Stimulated activated CD8-positive, alpha-beta memory T cell treated with anti-CD3 and anti-CD28 coated beads, Interleukin-15, amount 100 ng/mL, for 24 hours (primary cell): ENCODE data around the gene CEP104.

Source experiments
- DNase-seq: peaks from one replicate; pipeline ENCODE4 v3.0.0-alpha.2; 2020; ENCODE audit warnings: low read depth

Gene CEP104

DNA sequence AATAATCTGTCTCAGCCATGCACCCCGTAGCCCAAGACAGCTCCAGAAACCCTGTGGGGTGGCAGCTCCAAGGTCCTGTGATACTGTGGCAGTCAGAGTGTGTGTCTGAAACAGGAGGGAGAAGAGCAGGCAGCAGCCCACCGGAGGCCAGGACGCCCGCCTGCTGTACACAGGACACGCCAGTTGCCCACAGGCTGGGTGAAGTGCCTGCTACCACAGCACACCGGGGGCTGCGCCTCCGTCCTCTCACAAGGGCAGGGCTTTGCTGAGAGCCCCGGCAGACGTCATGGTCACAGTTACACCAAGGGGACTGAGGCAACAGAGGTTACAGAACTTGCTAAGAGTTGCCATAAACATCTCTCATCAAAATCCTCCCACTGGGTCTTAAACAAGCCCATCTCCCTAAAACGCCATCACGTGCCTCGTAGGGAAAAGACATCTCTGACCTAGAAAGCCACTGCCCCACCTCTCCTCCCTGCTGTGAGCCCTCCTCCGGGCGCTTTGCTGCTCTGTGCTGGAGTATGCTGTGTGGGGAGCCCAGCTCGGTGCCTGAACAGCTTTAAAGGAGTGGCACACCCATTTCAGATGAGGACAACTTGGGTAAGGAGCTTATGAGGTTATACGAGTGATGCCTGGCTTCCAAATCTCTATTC lies 37.7 kb upstream of the CEP104 start:
- DNase-seq: no peak

DNA sequence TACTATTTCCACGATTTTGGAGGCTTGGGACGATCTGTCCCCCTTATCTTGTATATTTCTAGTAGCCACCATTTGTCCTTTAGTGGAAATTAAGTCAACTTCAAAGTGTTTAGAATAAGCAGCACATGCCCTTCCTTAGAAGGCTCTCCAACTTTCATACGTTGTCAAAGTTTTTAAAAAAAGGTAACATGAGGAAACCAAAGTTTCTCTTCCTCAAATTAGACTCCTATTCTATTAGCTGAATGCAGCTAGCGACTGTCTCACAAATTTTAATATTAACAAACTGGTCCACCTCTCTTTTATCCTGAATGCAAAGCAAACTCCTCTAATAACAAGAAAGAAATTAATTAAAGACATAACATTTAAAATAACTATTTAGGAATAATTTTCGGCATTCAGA lies 36.2 kb upstream of the CEP104 start:
- no peak for DNase-seq

DNA sequence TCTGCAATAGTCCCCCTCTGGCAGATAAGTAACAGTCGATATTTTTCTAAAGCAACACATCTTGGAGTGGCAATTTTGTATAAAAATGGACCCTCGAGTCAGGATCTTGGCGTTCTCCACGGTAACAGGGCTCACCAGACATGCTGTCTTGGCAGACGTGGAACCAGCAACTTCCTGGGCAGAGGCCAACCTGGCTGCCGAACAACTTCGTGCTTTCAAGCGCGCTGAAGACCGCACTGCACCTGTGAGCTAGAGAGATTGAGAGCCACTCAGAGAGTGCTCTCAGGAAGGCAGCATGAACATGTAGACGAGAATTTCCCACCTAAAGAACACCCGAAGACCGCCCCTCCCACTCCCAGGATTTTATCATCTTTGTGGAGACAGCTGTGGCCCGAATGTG lies 35.7 kb upstream of the CEP104 start:
- DNase-seq: no peak

DNA sequence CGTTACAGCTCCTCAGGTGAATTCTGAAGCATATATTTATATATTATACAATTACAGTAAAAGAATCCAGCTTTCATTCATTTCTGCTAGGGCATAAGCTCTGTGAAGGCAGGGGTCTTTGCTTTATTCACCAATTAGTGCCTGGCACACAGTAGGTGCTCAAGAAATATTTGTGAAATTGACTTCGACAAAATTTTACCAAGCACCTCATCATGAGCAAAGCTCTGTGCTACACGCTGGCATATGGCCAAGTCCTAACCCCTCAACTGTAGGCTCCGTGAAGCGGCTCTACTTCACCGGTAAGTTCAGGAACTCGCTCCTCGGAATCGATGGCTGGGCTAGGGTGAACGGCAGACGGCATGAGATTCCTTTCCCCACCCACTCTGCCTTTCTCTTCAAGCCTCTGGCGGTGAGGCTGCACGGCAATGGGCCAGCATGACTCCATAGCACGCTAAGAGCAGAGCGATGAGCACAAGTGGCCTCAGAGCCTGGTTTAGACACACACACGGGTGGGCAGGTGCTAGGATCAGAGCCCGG lies 34.4 kb upstream of the CEP104 start:
- no peak for DNase-seq

DNA sequence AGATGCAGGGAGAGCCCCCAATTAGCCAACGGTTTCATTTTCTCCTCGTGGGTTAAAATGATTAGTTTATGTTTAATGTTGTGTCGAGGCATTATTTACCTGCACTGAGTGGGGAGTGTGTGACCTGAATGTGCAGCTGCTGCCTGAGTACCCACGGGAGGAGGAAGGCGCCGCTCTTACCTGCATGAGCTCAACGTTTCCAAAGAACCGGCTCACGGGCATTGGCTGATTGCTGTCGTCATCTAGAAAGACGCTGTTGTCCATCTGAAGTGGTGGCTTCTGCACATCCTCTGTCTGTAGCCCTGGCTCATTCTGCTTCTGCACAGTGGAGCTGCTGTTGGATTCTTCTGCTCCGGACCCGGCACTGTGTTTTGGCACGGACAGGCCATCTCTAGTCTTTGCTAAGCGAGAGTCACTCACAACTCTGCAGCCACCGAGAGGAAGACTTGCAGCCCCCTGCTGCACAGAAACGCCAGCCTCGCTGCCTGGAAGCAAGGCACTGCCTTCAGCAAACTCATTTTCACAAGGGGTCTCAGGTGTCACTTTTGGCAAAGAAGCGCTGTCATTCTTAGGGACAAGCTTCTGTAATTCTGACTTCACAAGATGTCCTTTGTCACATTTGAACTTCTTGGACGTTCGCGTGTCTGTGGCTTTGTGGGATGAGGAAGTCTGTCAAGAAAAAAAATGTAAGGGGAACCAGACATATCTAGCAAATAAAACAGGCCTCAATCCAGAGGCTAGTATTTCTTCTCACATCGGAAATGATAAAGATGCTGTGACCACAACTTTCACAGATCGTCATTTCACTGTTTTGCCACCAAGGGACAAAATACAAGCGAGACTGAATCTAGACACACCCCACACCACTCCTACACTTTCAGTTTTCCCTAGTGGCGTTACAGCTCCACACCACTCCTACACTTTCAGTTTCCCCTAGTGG lies 33.6 kb upstream of the CEP104 start:
- no peak for DNase-seq

DNA sequence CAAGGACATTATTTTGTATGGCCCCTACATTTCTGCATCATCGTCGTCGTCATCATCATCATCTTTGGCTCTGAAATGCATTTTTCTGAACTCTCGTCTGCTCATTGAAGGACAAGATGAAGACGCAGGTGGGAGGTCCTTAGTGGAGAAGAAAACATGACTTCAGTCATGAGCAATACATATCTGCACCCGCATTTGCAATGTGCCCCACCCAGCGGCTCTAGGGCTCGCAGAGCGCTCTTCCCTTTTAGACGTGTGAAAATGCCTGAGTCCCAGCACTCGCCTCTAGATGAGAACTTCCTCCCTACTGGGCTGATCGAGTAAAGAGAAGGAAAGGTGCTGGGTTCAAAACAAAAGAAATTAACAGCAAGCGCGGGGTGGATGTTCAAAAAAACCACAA lies 32.9 kb upstream of the CEP104 start:
- DNase-seq: no peak

DNA sequence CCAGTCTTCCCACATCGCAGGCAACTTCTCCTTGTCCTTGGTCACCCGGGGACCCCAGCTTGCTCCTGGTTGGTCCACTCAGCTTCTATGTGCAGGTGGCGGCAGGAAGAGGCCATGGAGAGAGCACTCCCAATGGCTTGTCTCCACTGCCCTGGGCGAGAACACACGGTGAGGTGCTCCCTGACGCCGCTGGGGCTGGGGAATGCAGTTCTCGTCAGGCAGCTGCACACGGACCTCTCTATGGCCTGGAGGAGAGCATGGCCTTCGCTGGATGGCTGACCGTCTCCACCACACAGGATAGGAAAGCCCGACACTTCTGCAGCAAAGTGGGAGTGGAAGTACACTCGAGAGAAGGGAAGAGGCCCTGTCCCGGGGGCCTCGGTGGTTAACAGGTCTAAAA lies 31.3 kb upstream of the CEP104 start:
- DNase-seq: no peak

DNA sequence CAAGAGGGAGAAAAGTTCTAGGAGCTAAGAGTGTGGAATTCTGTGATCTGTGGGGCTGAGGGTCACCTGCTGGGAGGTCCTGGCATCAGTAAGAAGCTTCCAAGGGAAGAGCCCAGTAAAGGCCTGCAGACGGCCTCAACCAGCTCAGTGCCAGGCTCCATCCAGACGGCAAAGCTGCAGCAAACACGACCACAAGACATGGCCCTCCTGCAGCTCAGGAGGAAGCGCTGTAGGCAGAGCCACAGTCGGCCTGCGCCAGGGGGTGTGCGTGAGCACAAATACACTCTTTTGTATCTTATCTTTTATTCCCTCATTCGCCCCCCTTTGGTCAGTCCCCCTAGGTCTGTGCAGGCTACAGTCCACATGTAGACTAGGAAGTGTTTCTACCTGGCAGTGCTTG lies 29.7 kb upstream of the CEP104 start:
- DNase-seq: no peak

DNA sequence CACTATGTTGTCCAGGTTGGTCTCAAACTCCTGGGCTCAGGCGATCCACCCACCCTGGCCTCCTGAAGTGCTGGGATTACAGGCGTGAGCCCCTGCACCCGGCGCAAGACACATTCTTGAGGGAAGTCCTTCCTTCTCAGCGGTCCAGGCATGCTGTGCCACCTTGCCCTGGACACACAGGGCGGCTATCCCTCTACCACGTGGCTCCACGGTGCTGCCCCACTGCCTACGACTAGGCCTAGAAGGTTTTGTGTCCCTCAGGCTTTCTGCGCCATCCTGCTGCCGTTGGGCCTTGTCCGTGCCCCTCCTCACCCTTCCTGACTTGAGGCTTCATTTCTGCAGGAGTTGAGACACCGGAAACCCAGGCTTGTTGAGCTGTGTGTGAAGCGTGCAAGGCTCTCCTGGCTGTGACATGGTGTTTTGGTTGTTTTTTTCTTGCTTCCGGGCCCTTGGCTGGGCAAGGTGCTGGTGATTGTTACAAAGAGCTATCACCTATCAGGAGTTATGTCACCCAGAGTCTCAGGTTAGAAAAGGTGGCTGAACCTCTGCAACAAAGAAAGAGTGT lies 29.2 kb upstream of the CEP104 start:
- no peak for DNase-seq

DNA sequence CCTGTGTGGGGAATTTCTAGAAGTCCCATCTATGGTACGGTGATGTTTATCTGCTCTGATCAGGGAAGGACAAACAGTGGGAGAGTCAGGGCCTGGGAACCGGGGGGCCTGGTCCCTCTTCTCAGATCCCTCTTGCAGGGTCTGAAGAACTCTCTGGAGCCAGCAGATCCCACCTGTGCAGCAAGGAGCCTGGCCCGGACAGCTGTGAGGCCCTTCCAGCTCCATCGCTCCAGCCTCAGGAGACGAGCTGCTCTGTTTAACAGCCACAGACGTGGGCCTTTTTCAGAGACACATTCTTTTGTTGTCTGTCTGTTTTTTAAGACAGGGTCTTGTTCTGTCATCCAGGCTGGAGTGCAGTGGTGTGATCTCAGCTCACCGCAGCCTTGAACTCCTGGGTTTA lies 28.6 kb upstream of the CEP104 start:
- DNase-seq: no peak

DNA sequence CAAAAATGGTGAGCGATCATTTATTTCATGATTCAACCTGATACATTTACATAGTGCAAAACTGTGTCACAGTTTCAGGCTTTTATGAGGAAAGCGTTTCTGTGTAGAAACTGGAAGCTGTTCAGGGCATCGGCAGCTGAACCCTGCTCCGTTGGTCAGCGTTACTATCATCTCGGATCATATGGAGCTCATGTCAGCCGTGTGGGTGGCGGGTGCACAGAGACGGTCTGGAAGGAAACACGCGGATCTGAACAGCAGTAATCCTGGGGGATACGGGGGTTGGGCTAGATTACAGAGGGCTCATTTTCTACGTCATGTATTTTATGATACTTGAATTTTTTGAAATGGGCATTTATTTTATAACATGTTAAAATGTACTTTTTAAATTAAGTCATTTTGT lies 28.0 kb upstream of the CEP104 start:
- no peak for DNase-seq

DNA sequence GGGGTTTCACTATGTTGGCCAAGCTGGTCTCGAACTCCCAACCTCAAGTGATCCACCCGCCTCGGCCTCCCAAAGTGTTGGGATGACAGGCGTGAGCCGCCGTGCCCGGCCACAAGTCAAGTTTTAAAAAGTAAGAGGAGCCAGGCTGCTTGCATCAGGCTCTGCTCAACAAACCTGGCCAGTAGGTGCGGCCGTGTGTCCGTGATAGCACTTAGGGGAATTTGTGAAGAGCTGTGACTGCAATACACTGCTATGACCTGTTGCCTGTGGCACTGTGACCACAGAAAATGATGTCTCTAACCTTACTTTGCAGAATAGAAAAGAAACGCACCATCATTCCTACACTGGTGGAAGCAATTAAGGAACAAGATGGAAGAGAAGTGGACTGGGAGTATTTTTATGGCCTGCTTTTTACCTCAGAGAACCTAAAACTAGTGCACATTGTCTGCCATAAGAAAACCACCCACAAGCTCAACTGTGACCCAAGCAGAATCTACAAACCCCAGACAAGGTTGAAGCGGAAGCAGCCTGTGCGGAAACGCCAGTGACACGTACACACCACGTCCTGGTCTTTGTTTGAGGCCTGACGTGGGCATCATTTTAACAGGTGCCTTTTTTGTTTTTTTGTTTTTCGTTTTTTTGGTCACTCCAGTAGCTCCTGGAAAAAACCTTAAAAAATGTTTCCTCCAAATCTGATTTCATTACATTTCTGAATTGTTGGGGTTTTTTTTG lies 26.3 kb upstream of the CEP104 start:
- DNase-seq: no peak

DNA sequence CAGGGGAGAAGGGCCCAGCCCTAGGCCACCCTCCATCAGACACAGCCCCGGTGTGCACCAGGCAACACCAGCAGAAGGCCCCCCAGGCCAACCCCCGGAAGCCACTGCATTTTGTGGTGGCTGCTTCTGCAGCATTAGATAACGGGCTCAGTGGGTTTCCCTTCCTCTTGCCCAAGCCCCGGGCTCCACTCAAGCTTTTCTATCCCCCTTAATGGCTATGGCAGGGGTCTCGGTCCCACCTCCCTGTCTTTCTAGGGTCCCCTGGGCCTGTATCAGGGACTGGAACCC lies 24.1 kb upstream of the CEP104 start:
- no peak for DNase-seq

DNA sequence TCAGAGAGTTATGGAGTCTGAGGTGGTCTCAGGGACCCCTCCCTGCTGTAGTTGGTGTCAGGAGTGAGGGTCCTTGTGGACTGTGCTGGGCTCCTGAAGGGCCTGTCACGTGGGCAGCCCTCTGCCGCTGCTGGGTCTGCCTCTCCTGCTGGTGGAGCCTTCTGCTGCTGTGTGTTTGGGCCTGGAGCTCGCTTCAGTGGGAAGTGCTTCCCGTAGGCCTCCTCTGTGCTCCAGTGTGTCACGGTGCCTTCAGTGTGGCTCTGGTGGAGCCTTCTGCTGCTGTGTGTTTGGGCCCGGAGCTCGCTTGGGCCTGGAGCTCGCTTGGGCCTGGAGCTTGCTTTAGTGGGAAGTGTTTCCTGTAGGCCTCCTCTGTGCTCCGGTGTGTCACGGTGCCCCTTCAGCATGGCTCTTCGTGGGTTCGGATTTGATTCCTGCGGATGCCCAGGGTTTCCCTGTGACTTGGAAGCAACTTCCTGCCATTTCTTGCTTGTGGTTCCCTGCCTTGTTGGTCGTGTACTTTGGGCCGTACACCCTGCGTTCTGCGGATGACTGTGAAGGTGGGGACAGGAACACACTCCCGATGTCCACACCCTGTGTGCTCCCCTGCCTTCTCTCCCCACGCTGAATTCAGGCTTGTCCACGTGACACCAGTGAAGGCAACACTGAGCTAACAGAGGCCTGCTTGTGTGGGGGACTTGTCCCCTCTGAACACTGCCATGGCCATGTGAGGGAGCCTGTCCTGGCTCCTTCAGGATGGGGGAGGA lies 23.6 kb upstream of the CEP104 start:
- no peak for DNase-seq

DNA sequence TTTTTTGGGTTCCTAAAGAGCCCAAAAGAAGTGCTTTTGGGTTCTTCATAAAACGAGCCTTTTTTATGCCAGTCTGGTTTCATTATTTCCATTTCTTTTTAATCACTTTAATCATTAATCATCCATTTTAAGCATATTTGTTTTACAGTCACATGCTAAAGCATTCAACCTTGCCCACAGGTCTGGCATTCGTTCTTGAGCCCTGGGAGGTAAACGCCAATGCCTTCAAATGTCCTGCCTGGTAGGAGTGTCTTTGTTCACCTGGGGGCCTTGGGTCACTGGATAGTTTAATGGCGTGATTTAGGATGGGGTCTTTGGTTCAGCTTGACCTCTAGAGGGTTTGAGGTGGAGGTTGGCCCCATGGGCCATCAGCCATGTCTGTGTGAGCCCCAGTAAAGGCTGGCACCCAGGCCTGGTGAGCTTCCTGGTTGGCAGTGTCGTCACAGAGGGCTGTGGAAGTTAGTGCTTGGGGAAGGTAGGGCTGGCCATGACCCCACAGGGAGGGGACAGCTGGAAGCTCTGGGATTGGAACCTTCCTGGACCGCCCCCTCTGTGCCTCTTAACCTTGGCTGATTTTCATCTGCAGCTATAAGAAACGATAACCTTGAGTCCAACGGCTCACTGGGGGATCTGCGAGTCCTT lies 22.9 kb upstream of the CEP104 start:
- DNase-seq: no peak

DNA sequence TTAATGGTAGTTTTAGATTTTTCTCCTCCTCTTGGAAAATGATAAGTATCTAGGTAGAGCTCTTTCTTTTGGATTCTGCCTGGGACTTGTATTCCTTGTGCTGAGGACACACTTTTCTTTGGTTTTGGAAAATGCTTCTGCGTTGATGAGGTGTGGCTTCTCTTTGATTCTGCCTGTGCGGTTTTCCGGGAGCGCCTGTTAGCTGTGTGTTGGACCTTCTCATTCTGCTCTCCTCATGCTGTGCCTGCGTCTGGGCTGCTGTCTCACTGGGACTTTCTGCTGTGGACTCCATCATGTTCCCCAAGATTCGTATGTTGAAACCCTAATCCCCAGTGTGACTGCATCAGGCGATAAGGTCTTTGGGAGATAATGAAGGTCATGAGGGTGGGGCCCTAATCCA lies 22.1 kb upstream of the CEP104 start:
- DNase-seq: no peak

DNA sequence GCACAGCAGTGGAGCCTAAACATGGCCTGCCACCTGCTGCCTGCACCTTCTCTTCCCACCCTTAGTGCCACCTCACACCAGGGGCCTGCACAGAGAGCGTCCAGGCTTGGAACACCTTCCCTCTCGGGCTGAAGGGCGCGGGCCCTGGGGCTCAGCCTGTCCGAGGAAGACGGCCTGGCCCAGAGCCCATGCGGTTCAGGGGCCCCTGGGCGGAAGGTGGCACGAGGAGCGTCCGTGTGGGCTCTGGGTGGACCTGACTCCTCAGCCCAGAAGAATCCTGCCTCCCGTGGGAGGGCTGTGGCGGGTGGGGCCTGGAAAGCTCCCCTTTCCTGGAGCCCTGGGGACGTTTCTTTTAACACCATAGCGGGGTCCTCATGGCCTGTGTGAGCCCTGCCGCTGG lies 19.7 kb upstream of the CEP104 start:
- no peak for DNase-seq

DNA sequence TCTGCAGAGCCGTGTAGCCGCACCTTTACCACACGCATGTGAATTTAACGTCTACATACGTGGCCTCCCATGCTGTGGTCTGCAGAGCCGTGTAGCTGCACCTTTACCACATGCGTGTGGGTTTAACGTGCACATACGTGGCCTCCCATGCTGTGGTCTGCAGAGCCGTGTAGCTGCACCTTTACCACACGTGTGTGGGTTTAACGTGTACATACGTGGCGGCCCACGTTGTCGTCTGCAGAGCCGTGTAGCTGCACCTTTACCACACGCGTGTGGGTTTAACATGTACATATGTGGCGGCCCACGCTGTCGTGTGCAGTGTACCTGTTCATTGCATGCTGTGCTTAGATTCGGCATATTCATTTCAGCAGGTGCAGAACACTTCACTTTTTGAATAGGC lies 17.7 kb upstream of the CEP104 start:
- DNase-seq: no peak

DNA sequence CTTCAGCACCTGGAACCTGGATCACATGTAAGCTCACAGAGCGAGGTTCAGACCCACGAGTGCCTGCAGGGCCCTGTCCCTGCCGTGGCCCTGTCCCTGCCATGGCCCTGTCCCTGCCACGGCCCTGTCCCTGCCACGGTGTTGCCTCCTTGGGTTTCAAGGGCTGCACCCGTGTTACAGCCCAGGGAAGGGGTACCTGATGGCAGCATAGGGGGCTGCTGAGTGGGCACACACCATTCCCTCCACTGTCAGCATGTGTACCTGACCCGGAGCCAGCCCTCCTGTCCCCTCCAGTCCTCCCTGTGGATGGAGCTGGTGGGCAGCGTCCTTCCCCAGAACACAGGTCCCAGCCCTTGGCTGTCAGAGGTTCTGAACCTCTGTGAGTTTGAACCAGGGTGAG lies 15.5 kb upstream of the CEP104 start:
- DNase-seq: no peak

DNA sequence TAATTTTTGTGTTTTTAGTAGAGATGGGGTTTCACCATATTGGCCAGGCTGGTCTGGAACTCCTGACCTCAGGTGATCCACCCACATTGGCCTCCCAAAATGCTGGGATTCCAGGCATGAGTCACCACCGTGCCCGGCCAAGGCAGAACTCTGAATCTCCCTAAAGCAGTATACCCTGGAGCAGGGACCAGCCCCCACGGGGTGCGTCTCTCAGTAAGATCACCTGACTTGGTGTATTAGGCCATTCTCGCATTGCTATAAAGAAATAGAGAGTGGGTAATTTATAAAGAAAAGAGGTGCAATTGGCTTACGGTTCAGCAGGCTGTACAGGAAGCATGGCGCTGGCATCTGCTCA lies 14.4 kb upstream of the CEP104 start:
- no peak for DNase-seq

DNA sequence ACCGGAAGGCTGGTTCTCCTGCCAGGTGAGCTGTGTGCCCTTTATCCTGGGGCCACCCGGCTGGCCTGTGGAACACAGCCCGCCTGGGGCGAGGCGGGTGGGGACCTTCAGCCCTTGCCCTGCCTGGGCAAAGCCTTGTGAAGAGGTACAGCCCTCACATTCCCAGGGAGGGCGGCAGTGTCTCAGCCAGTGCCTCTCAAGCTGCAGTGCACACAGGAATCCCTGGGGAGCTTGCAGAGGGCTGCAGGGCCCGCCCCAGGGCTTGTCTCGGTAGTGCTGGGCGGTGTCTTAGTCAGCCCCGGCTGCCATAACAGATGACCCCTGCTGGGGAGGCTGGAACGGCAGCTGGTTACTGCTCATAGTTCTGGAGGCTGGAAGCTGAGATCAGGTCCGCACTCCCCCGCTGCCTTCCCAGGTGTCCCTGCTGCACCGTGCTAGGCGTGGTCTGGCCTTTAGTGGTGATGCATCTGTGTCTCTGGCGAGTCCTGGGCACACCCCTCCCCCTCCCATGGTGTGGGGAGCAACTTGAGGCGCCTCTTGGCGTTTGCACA lies 12.8 kb upstream of the CEP104 start:
- no peak for DNase-seq
